H1 (cell line): ENCODE measurements around the gene SCN7A. TPM values are rescaled to one million over a fixed set of nuclear protein-coding genes. Genes with fewer than 3 reads are reported as not detected.

Experiments used
- CTCF ChIA-PET: fragments of 300-600 bp; sonication (Branson Sonifier 250); formaldehyde crosslinking; loops from one replicate; lab custom pipeline; 2021; ENCODE audit not compliant: partially characterized antibody; lab: Charles Lee
- POLR2A ChIA-PET: fragments of 300-600 bp; sonication (Branson Sonifier 250); formaldehyde crosslinking; loops from one replicate; lab custom pipeline; 2021; ENCODE audit warnings: inconsistent platforms; ENCODE audit not compliant: partially characterized antibody; lab: Charles Lee
- DNase-seq, 2 experiments: peaks; one replicate each; pipeline versions ENCODE4 v3.0.0 to v3.0.0-alpha.2; 2010 to 2022; ENCODE audit warnings: low spot score in 2 of 2, low read depth in 1 of 2, mixed read lengths in 1 of 2
- FAIRE-seq: peaks from 2 replicates; lab custom pipeline; 2011; peaks lifted over from hg19 to GRCh38; lab: Jason Lieb, UNC
- H2AFZ ChIP-seq: 2 replicates; pipeline ENCODE4 v1.8.1; 2012; ENCODE audit warnings: low read length, inconsistent platforms
- H2AK5ac ChIP-seq: 2 replicates; pipeline ENCODE4 v1.6.1; 2013; ENCODE audit warnings: low read depth, low read length
- H2BK120ac ChIP-seq: replicated peaks from 2 replicates; pipeline ENCODE3; 2013; ENCODE audit warnings: low read depth, low read length, inconsistent platforms
- H2BK12ac ChIP-seq: 2 replicates; pipeline ENCODE4 v1.6.1; 2013; ENCODE audit warnings: low read depth, low read length
- H2BK15ac ChIP-seq: 2 replicates; pipeline ENCODE4 v1.6.1; 2013; ENCODE audit warnings: low read length
- H2BK20ac ChIP-seq: 2 replicates; pipeline ENCODE4 v1.6.1; 2013; ENCODE audit warnings: low read length
- H2BK5ac ChIP-seq: 2 replicates; pipeline ENCODE4 v1.6.1; 2013; ENCODE audit warnings: low read depth, low read length
- H3K14ac ChIP-seq: 2 replicates; pipeline ENCODE4 v1.6.1; 2013; ENCODE audit warnings: inconsistent platforms; ENCODE audit not compliant: insufficient read length
- H3K18ac ChIP-seq: 2 replicates; pipeline ENCODE4 v1.6.1; 2013; ENCODE audit warnings: low read length; ENCODE audit errors: extremely low read depth
- H3K23ac ChIP-seq: 2 replicates; pipeline ENCODE4 v1.6.1; 2013; ENCODE audit warnings: inconsistent platforms; ENCODE audit not compliant: insufficient read length
- H3K23me2 ChIP-seq: 2 replicates; pipeline ENCODE4 v1.6.1; 2013; ENCODE audit warnings: low read depth, low read length
- H3K27ac ChIP-seq: 2 replicates; pipeline ENCODE4 v1.6.1; 2011; ENCODE audit warnings: low read depth, low read length, inconsistent platforms
- H3K27me3 ChIP-seq, 4 experiments: replicated peaks in 1 of 4; 1 replicate in 1 of 4; 2 replicates in 3 of 4; pipeline versions ENCODE4 v1.6.1 to v1.8.1; 2011 to 2013; ENCODE audit warnings: low read length in 3 of 4, mild to moderate bottlenecking in 3 of 4, inconsistent platforms in 2 of 4, mixed read lengths in 2 of 4, moderate library complexity in 1 of 4; ENCODE audit not compliant: control insufficient read depth in 3 of 4, insufficient read depth in 3 of 4; ENCODE audit errors: extremely low read depth in 1 of 4
- H3K36me3 ChIP-seq, 4 experiments: 2 replicates each; pipeline versions ENCODE4 v1.6.1 to v1.8.1; 2011 to 2013; ENCODE audit warnings: mild to moderate bottlenecking in 4 of 4, low read length in 3 of 4, moderate library complexity in 2 of 4, control low read depth in 1 of 4, inconsistent platforms in 1 of 4; ENCODE audit not compliant: insufficient read depth in 4 of 4, control insufficient read depth in 2 of 4
- H3K4ac ChIP-seq: replicated peaks from 2 replicates; pipeline ENCODE3; 2013; ENCODE audit warnings: low read length, low read depth, mixed read lengths, inconsistent platforms; ENCODE audit not compliant: insufficient read length
- H3K4me1 ChIP-seq, 4 experiments: replicated peaks in 1 of 4; 1 replicate in 1 of 4; 2 replicates in 3 of 4; pipeline versions ENCODE4 v1.6.1 to v1.8.1; 2011 to 2013; ENCODE audit warnings: low read length in 3 of 4, inconsistent platforms in 2 of 4, mixed read lengths in 1 of 4; ENCODE audit not compliant: insufficient read depth in 4 of 4, control insufficient read depth in 3 of 4
- H3K4me2 ChIP-seq, 2 experiments: 2 replicates each; pipeline versions ENCODE4 v1.6.1 to v1.8.1; 2011 to 2013; ENCODE audit warnings: low read depth in 2 of 2, low read length in 2 of 2, control low read depth in 1 of 2, inconsistent platforms in 1 of 2, mild to moderate bottlenecking in 1 of 2; ENCODE audit not compliant: insufficient read depth in 1 of 2
- H3K4me3 ChIP-seq, 4 experiments: fragments of 200-600, 300-600 bp in 1 of 4; sonication (generic), shearing (Covaris generic), sonication (Bioruptor Twin) in 1 of 4; 2 replicates each; pipeline versions ENCODE4 v1.5.1 to v1.8.1; 2011 to 2016; ENCODE audit warnings: low read length in 4 of 4, low read depth in 3 of 4, control low read depth in 2 of 4, inconsistent platforms in 2 of 4, mild to moderate bottlenecking in 2 of 4, mixed read lengths in 1 of 4, moderate library complexity in 1 of 4; ENCODE audit not compliant: insufficient read depth in 2 of 4; ENCODE audit errors: extremely low read depth in 1 of 4
- H3K56ac ChIP-seq: replicated peaks from 2 replicates; pipeline ENCODE3; 2013; ENCODE audit warnings: low read depth, mild to moderate bottlenecking, mixed read lengths, low read length, inconsistent platforms; ENCODE audit not compliant: insufficient read length
- H3K79me1 ChIP-seq: 2 replicates; pipeline ENCODE4 v1.6.1; 2013; ENCODE audit warnings: low read depth, low read length, control low read depth
- H3K79me2 ChIP-seq, 2 experiments: 2 replicates each; pipeline versions ENCODE4 v1.6.1 to v1.8.1; 2012 to 2013; ENCODE audit warnings: low read length in 2 of 2, mild to moderate bottlenecking in 2 of 2, inconsistent platforms in 1 of 2; ENCODE audit not compliant: insufficient read depth in 2 of 2, control insufficient read depth in 1 of 2
- H3K9ac ChIP-seq, 4 experiments: replicated peaks in 1 of 4; 1 replicate in 1 of 4; 2 replicates in 3 of 4; pipeline versions ENCODE4 v1.6.1 to v1.8.1; 2011 to 2013; ENCODE audit warnings: low read depth in 3 of 4, low read length in 3 of 4, control low read depth in 2 of 4, mild to moderate bottlenecking in 2 of 4, moderate library complexity in 2 of 4, inconsistent platforms in 1 of 4; ENCODE audit errors: extremely low read depth in 1 of 4
- H3K9me3 ChIP-seq, 2 experiments: 2 replicates each; pipeline versions ENCODE4 v1.6.1 to v1.8.1; 2012 to 2013; ENCODE audit warnings: mild to moderate bottlenecking in 2 of 2, moderate library complexity in 2 of 2, control low read depth in 1 of 2, inconsistent platforms in 1 of 2, low read depth in 1 of 2, low read length in 1 of 2, mixed read lengths in 1 of 2; ENCODE audit not compliant: insufficient read depth in 2 of 2
- H4K20me1 ChIP-seq, 2 experiments: replicated peaks in 1 of 2; 2 replicates each; pipeline versions ENCODE3 to v1.8.1; 2011 to 2013; ENCODE audit warnings: inconsistent platforms in 2 of 2, low read length in 2 of 2, mild to moderate bottlenecking in 1 of 2; ENCODE audit not compliant: insufficient read depth in 2 of 2, control insufficient read depth in 1 of 2
- H4K5ac ChIP-seq: 2 replicates; pipeline ENCODE4 v1.6.1; 2013; ENCODE audit warnings: low read length, low read depth, mixed read lengths, inconsistent platforms; ENCODE audit not compliant: insufficient read length
- H4K8ac ChIP-seq: 2 replicates; pipeline ENCODE4 v1.8.0; 2013; ENCODE audit warnings: mild to moderate bottlenecking, moderate library complexity, low read length, inconsistent platforms; ENCODE audit not compliant: insufficient read depth; ENCODE audit errors: extremely low read depth
- H4K91ac ChIP-seq: replicated peaks from 2 replicates; pipeline ENCODE3; 2013; ENCODE audit warnings: low read length, mixed read lengths, inconsistent platforms; ENCODE audit not compliant: insufficient read length
- JUND ChIP-seq: IDR thresholded peaks from 2 replicates; pipeline ENCODE4 v1.6.1; 2011; ENCODE audit warnings: mild to moderate bottlenecking, improper control_type of control experiment, low read length
- POLR2A ChIP-seq, 2 experiments: IDR thresholded peaks; 1 replicate in 1 of 2; 2 replicates in 1 of 2; pipeline ENCODE4 v1.6.1; 2011; ENCODE audit warnings: low read depth in 2 of 2, low read length in 2 of 2, mild to moderate bottlenecking in 2 of 2; ENCODE audit errors: control extremely low read depth in 1 of 2
- POU5F1 ChIP-seq: IDR thresholded peaks from 2 replicates; pipeline ENCODE4 v1.6.1; 2011; ENCODE audit warnings: low read depth, mild to moderate bottlenecking, low read length, moderate library complexity
- RNF2 ChIP-seq: fragments of 200-900, 300-1000 bp; sonication (generic); IDR thresholded peaks from 2 replicates; pipeline ENCODE4 v1.7.1; 2016; ENCODE audit warnings: borderline replicate concordance, low read depth, mild to moderate bottlenecking, antibody characterized with exemption, low read length; ENCODE audit not compliant: poor library complexity, severe bottlenecking; ENCODE audit errors: missing control alignments
- SRF ChIP-seq: IDR thresholded peaks from 2 replicates; pipeline ENCODE4 v1.6.1; 2011; ENCODE audit warnings: mild to moderate bottlenecking, low read depth, low read length, moderate library complexity
- TAF7 ChIP-seq: optimal IDR thresholded peaks from 2 replicates; pipeline ENCODE3; 2011; ENCODE audit warnings: low read depth, mild to moderate bottlenecking, inconsistent platforms, low read length, moderate library complexity, borderline replicate concordance
- WGBS, 2 experiments: shearing (Covaris generic) in 1 of 2; methylation state at CpG; one replicate each; pipeline versions ENCODE4 v1.1.6 to v1.1.7; 2013 to 2015; ENCODE audit warnings: low lambda C conversion rate in 2 of 2, mixed read lengths in 2 of 2, inconsistent platforms in 1 of 2, low coverage in 1 of 2, missing lambda C conversion rate in 1 of 2; ENCODE audit not compliant: insufficient replicate concordance in 2 of 2, insufficient coverage in 1 of 2, insufficient read length in 1 of 2; ENCODE audit errors: extremely low coverage in 1 of 2, missing lambda C conversion rate in 1 of 2; 5-methylcytosine and 5-hydroxymethylcytosine counted together
- polyA plus RNA-seq, 7 experiments: library from polyadenylated mRNA; depleted of rRNA in 3 of 7; stranded (reverse) in 5 of 7; unstranded in 2 of 7; fragments of >200 nt in 5 of 7; fragments of 200-250 nt in 2 of 7; gene quantifications; 1 replicate in 5 of 7; 2 replicates in 1 of 7; 4 replicates in 1 of 7; pipeline versions ENCODE4 v1.2.1 to v1.2.3, GENCODE V29; 2011 to 2013; ENCODE audit warnings: missing spikeins in 2 of 7, mixed read lengths in 2 of 7
- total RNA-seq: library from RNA; stranded (reverse); fragmentation: NEBNext Ultra II Directional; extraction: Animal tissue kit (Norgen Biotek cat#: 25700); gene quantifications from 2 replicates; pipeline ENCODE4 v1.2.1, GENCODE V29; 2021

The SCN7A gene
- total and polyA plus RNA-seq, 2 of the 8 experiments (the other 6 are each of a cell fraction or from before 2014, with no cell fraction given) = 0.09 to 0.19 TPM

GRCh38 chr2:166434491-166434890 is 59.6 kb downstream of the SCN7A start:
- Histone ChIP-seq H3K14ac (no peak overlapping the region), H3K23me2 (no peaks in the 10 kb centered on the region), H3K18ac (no peak overlapping the region), H3K27me3 (no peaks in the 10 kb centered on the region), H2AK5ac (no peak overlapping the region), H2AFZ (no peak overlapping the region), H3K4ac (no peak overlapping the region), H4K91ac (no peak overlapping the region), H4K8ac (no peak overlapping the region), H3K56ac (no peak overlapping the region), H3K27ac (no peak overlapping the region), H2BK12ac (no peak overlapping the region), H3K79me1 (no peaks in the 10 kb centered on the region), H3K79me2 (no peaks in the 10 kb centered on the region), H2BK120ac (no peak overlapping the region), H3K36me3 (no peaks in the 10 kb centered on the region), H3K4me1 (peaks cover 0 to 5% (median 0%) of the 10 kb centered on the region in 4 experiments; a peak in 3 of 7 replicates), H3K9me3 (peaks cover 0 to 4% of the 10 kb centered on the region in 2 experiments; a peak in 1 of 4 replicates), H3K9ac (no peak overlapping the region), H3K4me3 (no peak overlapping the region), H4K20me1 (no peaks in the 10 kb centered on the region), H2BK5ac (no peak overlapping the region), H3K23ac (no peak overlapping the region), H2BK20ac (no peak overlapping the region), H4K5ac (no peak overlapping the region), H3K4me2 (no peak overlapping the region), H2BK15ac (no peak overlapping the region)
- 94% methylated on average over 1 of the region's 1 CpG; no CpG with 5 or more reads in 1 of the 2 experiments for WGBS, 2 experiments
- ChIA-PET CTCF (no interaction called here), POLR2A (no interaction called here)
- DNase-seq (no peak), FAIRE-seq (no peak)
- TF ChIP-seq POLR2A (IDR thresholded peaks at IDR 0.05; ENCODE audit: control extremely low read depth in 1 of 2, low read depth in 2 of 2, low read length in 2 of 2) (no peak), SRF (no peak), RNF2 (no peak), JUND (no peak), POU5F1 (no peak), TAF7 (no peak)
